HepG2 (cell line): ENCODE measurements around the gene C3orf22. TPM values are rescaled to one million over a fixed set of nuclear protein-coding genes. Genes with fewer than 3 reads are reported as not detected.

Experiments
- BCLAF1 ChIP-seq: fragments of 450-650 bp; IDR thresholded peaks from 2 replicates; pipeline ENCODE4 v1.6.1; 2017; ENCODE audit warnings: mild to moderate bottlenecking
- FOXA1 ChIP-seq, 2 experiments: fragments of 450-650 bp in 1 of 2; sonication (generic) in 1 of 2; formaldehyde crosslinking in 1 of 2; IDR thresholded peaks; 2 replicates each; pipeline versions ENCODE4 v1.4.0 to v1.6.1; 2016 to 2020; ENCODE audit warnings: missing genetic modification reagents in 1 of 2
- GATA4 ChIP-seq: sonication (generic); IDR thresholded peaks from 2 replicates; pipeline ENCODE4 v1.6.1; 2016; ENCODE audit warnings: antibody characterized with exemption, low read depth, borderline replicate concordance
- GFI1 ChIP-seq: sonication (generic); formaldehyde crosslinking; IDR thresholded peaks from 2 replicates; pipeline ENCODE4 v1.5.0; 2020; ENCODE audit warnings: missing genetic modification reagents, mild to moderate bottlenecking, borderline replicate concordance
- GTF3A ChIP-seq: sonication (generic); formaldehyde crosslinking; conservative IDR thresholded peaks from 2 replicates; pipeline ENCODE4 v1.4.0; 2020; ENCODE audit warnings: mild to moderate bottlenecking, missing genetic modification reagents
- IRF9 ChIP-seq: sonication (generic); formaldehyde crosslinking; IDR thresholded peaks from 2 replicates; pipeline ENCODE4 v1.8.0; 2022; ENCODE audit warnings: missing genetic modification reagents, mild to moderate bottlenecking, borderline replicate concordance
- PBX2 ChIP-seq: IDR thresholded peaks from 2 replicates; pipeline ENCODE4 v1.6.1; 2016; ENCODE audit warnings: control low read depth
- SMAD3 ChIP-seq: sonication (generic); formaldehyde crosslinking; IDR thresholded peaks from 2 replicates; pipeline ENCODE4 v1.4.0; 2020; ENCODE audit warnings: missing genetic modification reagents
- TAF15 ChIP-seq: fragments of 200-400 bp; formaldehyde crosslinking; IDR thresholded peaks from one replicate; pipeline ENCODE4 v1.6.1; 2018; ENCODE audit warnings: mild to moderate bottlenecking, low read depth, low read length; ENCODE audit not compliant: poor library complexity, severe bottlenecking
- TIGD3 ChIP-seq: sonication (generic); formaldehyde crosslinking; IDR thresholded peaks from 2 replicates; pipeline ENCODE4 v1.5.1; 2020; ENCODE audit warnings: mild to moderate bottlenecking, missing genetic modification reagents, borderline replicate concordance
- ZNF432 ChIP-seq: sonication (generic); formaldehyde crosslinking; IDR thresholded peaks from 2 replicates; pipeline ENCODE4 v1.5.0; 2020; ENCODE audit warnings: missing genetic modification reagents, mild to moderate bottlenecking, borderline replicate concordance
- ZNF44 ChIP-seq: sonication (generic); formaldehyde crosslinking; IDR thresholded peaks from 2 replicates; pipeline ENCODE4 v1.5.1; 2020; ENCODE audit warnings: mild to moderate bottlenecking, missing genetic modification reagents
- ZNF547 ChIP-seq: sonication (generic); formaldehyde crosslinking; IDR thresholded peaks from 2 replicates; pipeline ENCODE4 v1.5.1; 2020; ENCODE audit warnings: mild to moderate bottlenecking, missing genetic modification reagents
- ZNF597 ChIP-seq: sonication (generic); formaldehyde crosslinking; IDR thresholded peaks from 2 replicates; pipeline ENCODE4 v1.5.0; 2020; ENCODE audit warnings: missing genetic modification reagents
- ZNF709 ChIP-seq: sonication (generic); formaldehyde crosslinking; IDR thresholded peaks from 2 replicates; pipeline ENCODE4 v1.5.0; 2020; ENCODE audit warnings: mild to moderate bottlenecking, missing genetic modification reagents
- ZNF746 ChIP-seq: sonication (generic); formaldehyde crosslinking; IDR thresholded peaks from 2 replicates; pipeline ENCODE4 v1.8.0; 2022; ENCODE audit warnings: mild to moderate bottlenecking, missing genetic modification reagents
- ZNF777 ChIP-seq: sonication (generic); formaldehyde crosslinking; IDR thresholded peaks from 2 replicates; pipeline ENCODE4 v1.4.0; 2020; ENCODE audit warnings: missing genetic modification reagents
- polyA plus RNA-seq, 8 experiments: library from polyadenylated mRNA; depleted of rRNA in 3 of 8; stranded (reverse) in 7 of 8; unstranded in 1 of 8; fragments of >200 nt; fragmentation: Illumina TruSeq in 4 of 8; extraction: Trizol in 4 of 8; gene quantifications; 2 replicates each; pipeline versions ENCODE4 v1.2.1 to v1.2.3, GENCODE V29; 2011 to 2016; ENCODE audit warnings: low read depth in 4 of 8, missing spikeins in 1 of 8, mixed read lengths in 1 of 8; ENCODE audit not compliant: insufficient read depth in 1 of 8
- total RNA-seq, 5 experiments: library from RNA; depleted of rRNA; stranded (reverse); fragments of >200 nt; fragmentation: Illumina TruSeq; extraction: Trizol; gene quantifications; 2 replicates each; pipeline ENCODE4 v1.2.3, GENCODE V29; 2016; ENCODE audit warnings: low read depth in 1 of 5

The C3orf22 gene
- total and polyA plus RNA-seq, 2 of the 13 experiments (the other 11 are each of a cell fraction or from before 2014, with no cell fraction given), result not detected

- TF ChIP-seq TIGD3 (CRISPR knock-in tag), result no peak
- no peak for TF ChIP-seq ZNF432 (CRISPR knock-in tag)
- peak; percentile 13; the same call in 1 of the 2 replicates for TF ChIP-seq ZNF709
- TF ChIP-seq TAF15, result no peak
- no peak for TF ChIP-seq IRF9 (CRISPR knock-in tag)
- peak; percentile 68; the same call in 1 of the 2 replicates for TF ChIP-seq GFI1 (CRISPR knock-in tag)
- no peak for TF ChIP-seq BCLAF1
- no peak for TF ChIP-seq FOXA1 (IDR thresholded peaks at IDR 0.05)
- no peak for TF ChIP-seq FOXA1 (CRISPR knock-in tag; IDR thresholded peaks at IDR 0.05)
- TF ChIP-seq PBX2 (CRISPR knock-in tag), result no peak
- TF ChIP-seq SMAD3 (CRISPR knock-in tag), result peak; percentile 57; the same call in 1 of the 2 replicates
- no peak for TF ChIP-seq ZNF547 (CRISPR knock-in tag)
- peak; percentile 61; the same call in 1 of the 2 replicates for TF ChIP-seq GATA4
- TF ChIP-seq ZNF44, result no peak
- TF ChIP-seq ZNF597 (CRISPR knock-in tag), result no peak
- peak; percentile 62; the same call in 1 of the 2 replicates for TF ChIP-seq ZNF746 (CRISPR knock-in tag)
- no peak for TF ChIP-seq GTF3A (CRISPR knock-in tag)
- TF ChIP-seq ZNF777 (CRISPR knock-in tag), result peak; percentile 72
Observed at GRCh38 chr3:126523745-126524428, 34.8 kb downstream of the C3orf22 start, which contains the start of gene CHST13 (continued).
